GM12891 (cell line): ENCODE measurements around the gene PLCB2.

ENCODE experiments used
- PAX5 ChIP-seq: IDR thresholded peaks from 2 replicates; pipeline ENCODE4 v1.6.1; 2011; ENCODE audit warnings: low read length, moderate library complexity, mild to moderate bottlenecking; ENCODE audit not compliant: insufficient read depth, severe bottlenecking
- POLR2A ChIP-seq: IDR thresholded peaks from 2 replicates; pipeline ENCODE4 v1.6.1; 2011; ENCODE audit warnings: low read depth, low read length, control low read depth
- POLR2AphosphoS5 ChIP-seq: IDR thresholded peaks from 2 replicates; pipeline ENCODE4 v1.6.1; 2011; ENCODE audit warnings: low read depth, low read length, control low read depth
- POU2F2 ChIP-seq: IDR thresholded peaks from 2 replicates; pipeline ENCODE4 v1.6.1; 2011; ENCODE audit warnings: low read depth, mild to moderate bottlenecking, control low read depth, low read length, moderate library complexity
- SPI1 ChIP-seq: IDR thresholded peaks from 2 replicates; pipeline ENCODE4 v1.6.1; 2011; ENCODE audit warnings: low read depth, low read length, control low read depth
- TAF1 ChIP-seq: IDR thresholded peaks from 2 replicates; pipeline ENCODE4 v1.6.1; 2011; ENCODE audit warnings: low read depth, low read length, control low read depth

- TF ChIP-seq POLR2A, result no peak
- no peak for TF ChIP-seq TAF1
- TF ChIP-seq POLR2AphosphoS5, result no peak
- no peak for TF ChIP-seq SPI1
- TF ChIP-seq POU2F2, result no peak
- TF ChIP-seq PAX5, result no peak
These were observed 55.1 kb downstream of the PLCB2 start for GRCh38 chr15:40252438-40253166.
